Endothelial cell of umbilical vein (primary cell): ENCODE measurements around the gene ZBTB34. TPM values are rescaled to one million over a fixed set of nuclear protein-coding genes. Genes with fewer than 3 reads are reported as not detected.

ENCODE experiments used
- BruUV-seq: library from RNA; stranded (reverse); fragments of 400-500 nt; replicated peaks from 2 replicates; lab custom pipeline; 2021; lab: Mats Ljungman, UMichigan
- CTCF ChIA-PET: fragments of 300-600, 350-600 bp; sonication (Branson Sonifier 250); formaldehyde crosslinking; loops from one replicate; lab custom pipeline; 2021; ENCODE audit warnings: antibody characterized with exemption, inconsistent platforms; lab: Charles Lee
- POLR2A ChIA-PET: fragments of 300-600, 350-600 bp; sonication (Branson Sonifier 250); formaldehyde crosslinking; loops from one replicate; lab custom pipeline; 2021; ENCODE audit warnings: antibody characterized with exemption, inconsistent platforms; lab: Charles Lee
- DNase-seq: peaks from one replicate; pipeline ENCODE4 v3.0.0-alpha.2; 2011; ENCODE audit warnings: low read depth, low spot score
- FAIRE-seq: peaks from 2 replicates; lab custom pipeline; 2011; peaks lifted over from hg19 to GRCh38; lab: Jason Lieb, UNC
- H2AFZ ChIP-seq: 2 replicates; pipeline ENCODE4 v1.6.0; 2012; ENCODE audit warnings: low read depth, low read length, control low read depth, inconsistent platforms
- H3K27ac ChIP-seq: 2 replicates; pipeline ENCODE4 v1.5.1; 2011; ENCODE audit warnings: low read depth, mild to moderate bottlenecking, control low read depth, low read length, moderate library complexity; ENCODE audit not compliant: insufficient read depth
- H3K27me3 ChIP-seq, 2 experiments: 2 replicates each; pipeline versions ENCODE4 v1.6.0 to v1.6.1; 2011; ENCODE audit warnings: low read length in 2 of 2, mixed read lengths in 1 of 2; ENCODE audit not compliant: control insufficient read depth in 2 of 2, insufficient read depth in 2 of 2
- H3K36me3 ChIP-seq, 2 experiments: 2 replicates in 1 of 2; 3 replicates in 1 of 2; pipeline ENCODE4 v1.5.1; 2011; ENCODE audit warnings: low read length in 2 of 2, mild to moderate bottlenecking in 1 of 2, moderate library complexity in 1 of 2; ENCODE audit not compliant: control insufficient read depth in 2 of 2, insufficient read depth in 2 of 2; ENCODE audit errors: extremely low read depth in 1 of 2
- H3K4me1 ChIP-seq: 3 replicates; pipeline ENCODE4 v1.5.1; 2011; ENCODE audit warnings: mild to moderate bottlenecking, low read length; ENCODE audit not compliant: control insufficient read depth, insufficient read depth; ENCODE audit errors: extremely low read depth
- H3K4me2 ChIP-seq: 2 replicates; pipeline ENCODE4 v1.6.1; 2011; ENCODE audit warnings: low read length, control low read depth, mixed read lengths; ENCODE audit not compliant: insufficient read depth
- H3K4me3 ChIP-seq, 3 experiments: fragments of 200-600 bp in 1 of 3; sonication (generic), shearing (Covaris generic) in 1 of 3; replicated peaks in 1 of 3; 2 replicates each; pipeline ENCODE4 v1.5.1; 2011 to 2016; ENCODE audit warnings: control low read depth in 3 of 3, low read length in 3 of 3, mild to moderate bottlenecking in 2 of 3, inconsistent platforms in 1 of 3, low read depth in 1 of 3, moderate library complexity in 1 of 3; ENCODE audit not compliant: insufficient read depth in 1 of 3
- H3K79me2 ChIP-seq: 2 replicates; pipeline ENCODE4 v1.6.0; 2012; ENCODE audit warnings: low read length, inconsistent platforms; ENCODE audit not compliant: control insufficient read depth, insufficient read depth
- H3K9ac ChIP-seq: replicated peaks from 2 replicates; pipeline ENCODE3; 2011; ENCODE audit warnings: low read length, control low read depth; ENCODE audit not compliant: insufficient read depth; ENCODE audit errors: extremely low read depth
- H3K9me1 ChIP-seq: replicated peaks from 3 replicates; pipeline ENCODE4 v1.6.0; 2011; ENCODE audit warnings: mild to moderate bottlenecking, low read length; ENCODE audit not compliant: control insufficient read depth, insufficient read depth; ENCODE audit errors: extremely low read depth
- H3K9me3 ChIP-seq: replicated peaks from 2 replicates; pipeline ENCODE4 v1.5.1; 2012; ENCODE audit warnings: low read length, inconsistent platforms; ENCODE audit not compliant: control insufficient read depth, insufficient read depth
- H4K20me1 ChIP-seq: replicated peaks from 2 replicates; pipeline ENCODE3; 2011; ENCODE audit warnings: mild to moderate bottlenecking, low read length; ENCODE audit not compliant: control insufficient read depth, insufficient read depth; ENCODE audit errors: extremely low read depth
- CTCF ChIP-seq, 2 donors: IDR thresholded peaks; 1 replicate in 1 of 2; 2 replicates in 1 of 2; pipeline ENCODE4 v1.5.1; 2011; ENCODE audit warnings: low read length in 2 of 2, mild to moderate bottlenecking in 2 of 2, moderate library complexity in 2 of 2, control low read depth in 1 of 2, inconsistent platforms in 1 of 2, low read depth in 1 of 2; ENCODE audit not compliant: insufficient read depth in 1 of 2; ENCODE audit errors: extremely low read depth in 1 of 2
- EZH2 ChIP-seq: IDR thresholded peaks from 2 replicates; pipeline ENCODE4 v1.6.1; 2012; ENCODE audit warnings: borderline replicate concordance, low read depth, mild to moderate bottlenecking, moderate library complexity, low read length, inconsistent platforms; ENCODE audit not compliant: severe bottlenecking
- FOS ChIP-seq: IDR thresholded peaks from 2 replicates; pipeline ENCODE4 v1.6.1; 2011; ENCODE audit warnings: mild to moderate bottlenecking, low read length, moderate library complexity, borderline replicate concordance; ENCODE audit not compliant: insufficient read depth
- GATA2 ChIP-seq: IDR thresholded peaks from 2 replicates; pipeline ENCODE4 v1.7.0; 2011; ENCODE audit warnings: low read depth, mild to moderate bottlenecking, moderate library complexity, mixed read lengths, low read length; ENCODE audit not compliant: insufficient read length, insufficient read depth
- JUN ChIP-seq: IDR thresholded peaks from 2 replicates; pipeline ENCODE4 v1.6.1; 2011; ENCODE audit warnings: borderline replicate concordance, low read depth; ENCODE audit not compliant: insufficient read length, insufficient read depth
- MYC ChIP-seq: IDR thresholded peaks from one replicate; pipeline ENCODE4 v1.6.1; 2011; ENCODE audit warnings: mild to moderate bottlenecking, low read depth, low read length
- POLR2A ChIP-seq: IDR thresholded peaks from 2 replicates; pipeline ENCODE4 v1.6.1; 2012; ENCODE audit warnings: low read depth, mild to moderate bottlenecking, control low read depth, low read length
- POLR2AphosphoS5 ChIP-seq: IDR thresholded peaks from 2 replicates; pipeline ENCODE4 v1.6.1; 2012; ENCODE audit warnings: low read depth, mild to moderate bottlenecking, control low read depth, low read length, moderate library complexity; ENCODE audit not compliant: insufficient read depth
- dilution Hi-C: fragments of 300-500 bp; cut with MboI; formaldehyde crosslinking; loops from one replicate; pipeline ENCODE4 v1.15.0; 2019; ENCODE audit warnings: low sequenced_read_pairs; ENCODE audit not compliant: extremely low pct_ligation_motif_present
- intact Hi-C: fragments of 100-400 bp; cut with micrococcal nuclease; formaldehyde crosslinking; loops from one replicate; pipeline ENCODE4 v1.10.0; 2022
- polyA plus RNA-seq, 4 experiments: library from polyadenylated mRNA; depleted of rRNA in 3 of 4; stranded (reverse) in 3 of 4; unstranded in 1 of 4; fragments of >200 nt; gene quantifications; 2 replicates each; pipeline versions ENCODE4 v1.2.1 to v1.2.3, GENCODE V29; 2011 to 2012; ENCODE audit warnings: missing spikeins in 1 of 4
- total RNA-seq: library from RNA; stranded (reverse); gene quantifications from 2 replicates; pipeline ENCODE4 v1.2.3, GENCODE V29; 2021
- TF ChIP-seq, protein P1 (sequence below): IDR thresholded peaks from 2 replicates; pipeline ENCODE4 v1.6.1; 2011; ENCODE audit not compliant: insufficient read depth, insufficient read length

The ZBTB34 gene
- total and polyA plus RNA-seq, 2 donors (not counting 3 experiments of a cell fraction or from before 2014, with no cell fraction given) = 4.0 to 9.6 TPM

DNA sequence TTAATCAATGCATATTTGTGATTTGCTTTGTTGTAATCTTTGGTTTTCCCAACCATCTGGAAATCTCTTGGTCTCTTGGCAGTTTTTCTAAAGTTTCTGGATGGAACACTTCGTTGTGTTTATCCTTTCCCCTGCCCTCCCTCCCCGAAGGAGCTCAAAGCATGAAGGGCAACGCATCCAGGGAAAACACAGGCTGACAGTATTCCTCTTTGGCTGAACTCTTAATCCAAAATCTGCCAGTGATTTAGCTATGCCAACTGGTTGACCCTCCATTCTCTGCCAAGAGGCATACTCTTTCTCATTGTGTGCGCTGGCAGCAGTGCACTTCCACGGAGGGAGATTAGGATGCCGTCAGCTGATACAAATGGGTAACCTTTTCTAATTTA lies 20.5 kb downstream of the ZBTB34 start:
- no peaks in the 10 kb centered on the region for H3K9me1 ChIP-seq
- dilution Hi-C loops = no loop called here
- H3K27ac ChIP-seq = no peak overlapping the region
- H4K20me1 ChIP-seq = no peaks in the 10 kb centered on the region
- peaks cover 11% of the 10 kb centered on the region for H3K79me2 ChIP-seq
- CTCF ChIA-PET = interaction anchor here (1.2 to 1.4 kb wide), 2 partner anchors 8 to 12 kb away, joined by 3 read pairs; no protein-coding TSS in a partner anchor
- no peak overlapping the region for H3K4me2 ChIP-seq
- no peaks in the 10 kb centered on the region for H3K27me3 ChIP-seq
- no peak overlapping the region for H2AFZ ChIP-seq
- FAIRE-seq (no peak), DNase-seq (no peak)
- H3K4me3 ChIP-seq = no peak overlapping the region
- peaks cover 10 to 12% of the 10 kb centered on the region in 2 experiments for H3K36me3 ChIP-seq
- no peaks in the 10 kb centered on the region for H3K9me3 ChIP-seq
- H3K9ac ChIP-seq = no peak overlapping the region
- peaks cover 11% of the 10 kb centered on the region for H3K4me1 ChIP-seq
- no TSS peak for BruUV-seq
- intact Hi-C loops = no loop called here
- POLR2A ChIA-PET = no interaction called here
- no peak for TF ChIP-seq JUN
- no peak for TF ChIP-seq MYC
- no peak for TF ChIP-seq POLR2AphosphoS5
- TF ChIP-seq, protein P1, sequence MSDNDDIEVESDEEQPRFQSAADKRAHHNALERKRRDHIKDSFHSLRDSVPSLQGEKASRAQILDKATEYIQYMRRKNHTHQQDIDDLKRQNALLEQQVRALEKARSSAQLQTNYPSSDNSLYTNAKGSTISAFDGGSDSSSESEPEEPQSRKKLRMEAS = no peak
- no peak for TF ChIP-seq GATA2
- no peak for TF ChIP-seq POLR2A
- TF ChIP-seq FOS = no peak
- no peak for TF ChIP-seq CTCF (IDR thresholded peaks at IDR 0.05; ENCODE audit: extremely low read depth in 1 of 2, insufficient read depth in 1 of 2, low read depth in 1 of 2, low read length in 2 of 2)
- no peak for TF ChIP-seq EZH2
